ENCODE measurements around the gene IFTAP. TPM values are rescaled to one million over a fixed set of nuclear protein-coding genes. Genes with fewer than 3 reads are reported as not detected.

Gene IFTAP
- total and polyA plus RNA-seq, 2 experiments from 2014 or later = 17.8 to 34.1 TPM

DNA sequence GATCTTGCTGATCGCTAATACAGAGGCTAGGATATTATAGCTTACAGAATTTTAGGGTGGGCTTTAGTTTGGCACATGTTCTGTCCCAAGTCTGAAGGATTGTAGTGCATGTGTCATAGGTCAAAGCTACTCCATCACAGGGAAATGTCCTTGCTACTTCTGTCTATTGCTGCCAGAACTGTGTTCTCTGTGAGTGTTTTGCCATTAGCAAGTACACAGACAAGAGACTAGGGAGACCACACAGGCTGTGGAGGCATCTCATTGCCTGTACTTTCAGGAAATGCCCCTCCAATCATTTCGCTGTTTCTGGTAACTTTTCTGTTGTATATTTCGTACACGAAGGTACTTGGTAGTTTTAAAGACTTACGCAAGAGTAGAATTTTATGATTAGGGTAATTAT lies 29.2 kb downstream of the IFTAP start:
- 77% methylated on average over 5 of the region's 5 CpGs for WGBS (ENCODE audit: low lambda C conversion rate, missing lambda C conversion rate)
- no peak for TF ChIP-seq EZH2phosphoT487 (IDR thresholded peaks at IDR 0.05; ENCODE audit: low read depth, severe bottlenecking, unreplicated experiment)
- TF ChIP-seq, protein P1, sequence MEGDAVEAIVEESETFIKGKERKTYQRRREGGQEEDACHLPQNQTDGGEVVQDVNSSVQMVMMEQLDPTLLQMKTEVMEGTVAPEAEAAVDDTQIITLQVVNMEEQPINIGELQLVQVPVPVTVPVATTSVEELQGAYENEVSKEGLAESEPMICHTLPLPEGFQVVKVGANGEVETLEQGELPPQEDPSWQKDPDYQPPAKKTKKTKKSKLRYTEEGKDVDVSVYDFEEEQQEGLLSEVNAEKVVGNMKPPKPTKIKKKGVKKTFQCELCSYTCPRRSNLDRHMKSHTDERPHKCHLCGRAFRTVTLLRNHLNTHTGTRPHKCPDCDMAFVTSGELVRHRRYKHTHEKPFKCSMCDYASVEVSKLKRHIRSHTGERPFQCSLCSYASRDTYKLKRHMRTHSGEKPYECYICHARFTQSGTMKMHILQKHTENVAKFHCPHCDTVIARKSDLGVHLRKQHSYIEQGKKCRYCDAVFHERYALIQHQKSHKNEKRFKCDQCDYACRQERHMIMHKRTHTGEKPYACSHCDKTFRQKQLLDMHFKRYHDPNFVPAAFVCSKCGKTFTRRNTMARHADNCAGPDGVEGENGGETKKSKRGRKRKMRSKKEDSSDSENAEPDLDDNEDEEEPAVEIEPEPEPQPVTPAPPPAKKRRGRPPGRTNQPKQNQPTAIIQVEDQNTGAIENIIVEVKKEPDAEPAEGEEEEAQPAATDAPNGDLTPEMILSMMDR (IDR thresholded peaks at IDR 0.05; ENCODE audit: poor library complexity) = no peak
- no peak for TF ChIP-seq EZH2 (IDR thresholded peaks at IDR 0.05; ENCODE audit: borderline replicate concordance)
- Histone ChIP-seq H3K9me2 (replicated peaks; ENCODE audit: insufficient read depth) (no peaks in the 10 kb centered on the region), H4K20me1 (ENCODE audit: insufficient read depth, poor library complexity, severe bottlenecking) (no peaks in the 10 kb centered on the region), H3K27me3 (no peaks in the 10 kb centered on the region), H3K79me2 (no peaks in the 10 kb centered on the region), H3K27ac (no peak overlapping the region), H3K36me3 (replicated peaks; ENCODE audit: insufficient read depth, low read depth) (no peaks in the 10 kb centered on the region), H3K4me1 (ENCODE audit: insufficient read depth) (no peaks in the 10 kb centered on the region), H3K4me3 (no peak overlapping the region), H3K9me3 (ENCODE audit: low read depth) (no peaks in the 10 kb centered on the region), H2AFZ (no peak overlapping the region), H3K4me2 (no peak overlapping the region)
- no peak for DNase-seq (ENCODE audit: low spot score)

DNA sequence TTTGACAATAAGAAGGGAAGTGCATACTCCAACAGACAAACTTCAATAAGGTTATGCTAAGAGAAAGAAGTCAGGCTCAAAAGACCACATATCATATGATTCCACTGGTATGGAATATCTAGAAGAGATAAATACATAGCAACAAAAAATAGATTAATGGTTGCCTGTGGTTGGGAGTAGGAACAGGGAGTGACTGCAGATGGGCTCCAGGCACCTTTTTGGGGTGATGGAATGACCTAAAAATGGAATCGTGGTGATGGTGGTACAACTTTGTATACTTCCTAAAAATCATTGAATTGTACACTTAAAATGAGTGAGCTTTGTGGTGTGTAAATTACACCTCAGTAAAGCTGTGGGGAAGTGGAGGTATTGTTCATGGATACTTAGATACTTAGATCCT lies 32.7 kb downstream of the IFTAP start:
- DNase-seq (ENCODE audit: low spot score) = no peak
- Histone ChIP-seq H3K4me3 (no peak overlapping the region), H3K9me2 (replicated peaks; ENCODE audit: insufficient read depth) (no peaks in the 10 kb centered on the region), H4K20me1 (ENCODE audit: insufficient read depth, poor library complexity, severe bottlenecking) (no peaks in the 10 kb centered on the region), H3K36me3 (replicated peaks; ENCODE audit: insufficient read depth, low read depth) (no peaks in the 10 kb centered on the region), H2AFZ (no peak overlapping the region), H3K27me3 (no peaks in the 10 kb centered on the region), H3K4me2 (no peak overlapping the region), H3K4me1 (ENCODE audit: insufficient read depth) (no peaks in the 10 kb centered on the region), H3K79me2 (no peaks in the 10 kb centered on the region), H3K9me3 (ENCODE audit: low read depth) (no peaks in the 10 kb centered on the region), H3K27ac (no peak overlapping the region)
- 100% methylated on average over 1 of the region's 1 CpG for WGBS (ENCODE audit: low lambda C conversion rate, missing lambda C conversion rate)
- TF ChIP-seq EZH2 (IDR thresholded peaks at IDR 0.05; ENCODE audit: borderline replicate concordance) = no peak
- TF ChIP-seq EZH2phosphoT487 (IDR thresholded peaks at IDR 0.05; ENCODE audit: low read depth, severe bottlenecking, unreplicated experiment) = no peak
- TF ChIP-seq, protein P1 (IDR thresholded peaks at IDR 0.05; ENCODE audit: poor library complexity) = no peak

DNA sequence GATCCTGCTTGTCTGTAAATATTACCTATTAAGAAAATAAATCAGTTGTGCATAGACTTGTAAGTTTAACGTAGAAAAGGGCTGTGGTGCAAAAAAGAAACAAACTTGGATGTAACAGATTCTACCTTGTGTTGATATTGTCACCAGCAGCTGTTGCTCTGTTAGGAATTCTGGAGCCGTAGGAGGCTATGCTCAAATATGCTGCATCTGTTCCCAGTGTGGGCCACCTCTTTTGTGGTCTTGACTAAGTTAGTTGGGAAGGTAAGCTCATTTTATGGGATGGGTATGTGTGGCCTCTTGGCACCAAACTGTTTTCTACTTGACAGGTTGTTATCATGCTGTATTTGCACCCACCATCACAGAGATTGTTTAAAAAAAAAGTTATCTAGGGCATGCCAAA lies 33.2 kb downstream of the IFTAP start:
- H3K27ac ChIP-seq = no peak overlapping the region
- no peaks in the 10 kb centered on the region for H3K9me3 ChIP-seq (ENCODE audit: low read depth)
- H3K4me1 ChIP-seq (ENCODE audit: insufficient read depth) = no peaks in the 10 kb centered on the region
- WGBS (ENCODE audit: low lambda C conversion rate, missing lambda C conversion rate) = 89% methylated on average over 2 of the region's 2 CpGs
- H4K20me1 ChIP-seq (ENCODE audit: insufficient read depth, poor library complexity, severe bottlenecking) = no peaks in the 10 kb centered on the region
- no peaks in the 10 kb centered on the region for H3K9me2 ChIP-seq (replicated peaks; ENCODE audit: insufficient read depth)
- no peaks in the 10 kb centered on the region for H3K79me2 ChIP-seq
- no peak overlapping the region for H3K4me2 ChIP-seq
- H3K36me3 ChIP-seq (replicated peaks; ENCODE audit: insufficient read depth, low read depth) = no peaks in the 10 kb centered on the region
- H3K4me3 ChIP-seq = no peak overlapping the region
- DNase-seq (ENCODE audit: low spot score) = no peak
- H2AFZ ChIP-seq = no peak overlapping the region
- no peaks in the 10 kb centered on the region for H3K27me3 ChIP-seq
- no peak for TF ChIP-seq EZH2 (IDR thresholded peaks at IDR 0.05; ENCODE audit: borderline replicate concordance)
- no peak for TF ChIP-seq EZH2phosphoT487 (IDR thresholded peaks at IDR 0.05; ENCODE audit: low read depth, severe bottlenecking, unreplicated experiment)
- TF ChIP-seq, protein P1 (IDR thresholded peaks at IDR 0.05; ENCODE audit: poor library complexity) = no peak

DNA sequence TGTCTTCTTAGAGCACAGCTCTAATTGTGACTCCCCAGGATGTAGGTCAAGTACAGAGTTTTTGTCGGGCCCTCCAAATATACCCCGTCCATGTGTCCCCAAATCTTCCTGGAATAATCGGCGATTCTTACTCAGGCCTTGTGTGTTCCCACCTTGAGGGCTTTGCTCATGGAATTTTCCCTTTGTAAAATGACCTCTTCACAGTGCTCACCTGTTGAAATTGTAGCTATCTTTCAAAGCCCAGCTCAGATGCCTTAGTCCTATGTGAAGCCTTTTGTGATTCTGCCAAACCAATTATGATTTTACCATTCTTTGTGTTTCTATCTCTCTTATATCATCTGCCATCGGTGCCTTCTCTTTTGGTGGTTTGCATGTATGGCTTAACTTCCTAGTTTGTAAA lies 33.8 kb downstream of the IFTAP start:
- 91% methylated on average over 5 of the region's 5 CpGs for WGBS (ENCODE audit: low lambda C conversion rate, missing lambda C conversion rate)
- Histone ChIP-seq H3K27ac (no peak overlapping the region), H3K27me3 (no peaks in the 10 kb centered on the region), H2AFZ (no peak overlapping the region), H4K20me1 (ENCODE audit: insufficient read depth, poor library complexity, severe bottlenecking) (no peaks in the 10 kb centered on the region), H3K9me3 (ENCODE audit: low read depth) (no peaks in the 10 kb centered on the region), H3K4me3 (no peak overlapping the region), H3K4me1 (ENCODE audit: insufficient read depth) (no peaks in the 10 kb centered on the region), H3K79me2 (no peaks in the 10 kb centered on the region), H3K9me2 (replicated peaks; ENCODE audit: insufficient read depth) (no peaks in the 10 kb centered on the region), H3K36me3 (replicated peaks; ENCODE audit: insufficient read depth, low read depth) (no peaks in the 10 kb centered on the region), H3K4me2 (no peak overlapping the region)
- no peak for DNase-seq (ENCODE audit: low spot score)
- TF ChIP-seq EZH2 (IDR thresholded peaks at IDR 0.05; ENCODE audit: borderline replicate concordance) = no peak
- TF ChIP-seq, protein P1 (IDR thresholded peaks at IDR 0.05; ENCODE audit: poor library complexity) = no peak
